Embryonic facial prominence (tissue), 1 donor: ENCODE measurements around the gene ZDHHC24.
"Not testable (repeated sequence)": the region's sequence is repeated elsewhere in the genome, so short reads cannot be mapped to it uniquely, and the experiment has no call there.

Source experiments
- DNase-seq: peaks from one replicate; pipeline ENCODE4 v3.0.0-alpha.2; 2016; ENCODE audit errors: extremely low spot score

The ZDHHC24 gene

DNA sequence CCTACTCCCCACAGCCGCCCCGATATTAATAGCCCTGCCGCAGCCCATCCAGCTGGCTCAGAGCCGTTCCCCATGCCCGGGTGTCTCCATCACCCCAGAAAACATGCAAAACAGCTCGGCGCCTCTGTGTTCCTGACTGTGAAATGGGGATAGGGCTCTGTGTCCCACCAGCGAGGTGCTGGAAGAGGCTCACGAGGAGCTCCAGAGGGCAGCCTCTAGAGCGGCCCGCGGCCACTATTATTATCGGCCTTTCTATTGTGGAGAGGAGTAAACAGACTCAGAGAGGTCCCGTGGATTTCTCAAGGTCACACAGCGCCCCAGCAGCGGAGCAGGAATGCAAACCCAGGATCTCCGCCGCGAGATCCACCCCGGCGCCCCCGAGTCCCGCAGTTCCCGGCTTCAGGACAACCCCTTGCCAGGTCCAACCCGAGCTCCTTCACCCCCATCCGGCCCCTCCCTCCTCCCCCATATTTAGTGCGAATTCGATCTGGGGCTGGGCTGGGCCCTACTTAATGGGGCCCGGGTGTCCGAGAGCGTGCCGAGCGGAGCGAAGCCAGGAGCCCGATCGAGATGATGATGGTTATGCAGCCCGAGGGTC, 619 bp upstream of the ZDHHC24 start, which contains the start of gene ACTN3:
TSS of gene ACTN3 (plus strand) at position 536 of the 598 bp plus-strand sequence. CDS start at position 571, 35 bp downstream.
- DNase-seq: no peak

DNA sequence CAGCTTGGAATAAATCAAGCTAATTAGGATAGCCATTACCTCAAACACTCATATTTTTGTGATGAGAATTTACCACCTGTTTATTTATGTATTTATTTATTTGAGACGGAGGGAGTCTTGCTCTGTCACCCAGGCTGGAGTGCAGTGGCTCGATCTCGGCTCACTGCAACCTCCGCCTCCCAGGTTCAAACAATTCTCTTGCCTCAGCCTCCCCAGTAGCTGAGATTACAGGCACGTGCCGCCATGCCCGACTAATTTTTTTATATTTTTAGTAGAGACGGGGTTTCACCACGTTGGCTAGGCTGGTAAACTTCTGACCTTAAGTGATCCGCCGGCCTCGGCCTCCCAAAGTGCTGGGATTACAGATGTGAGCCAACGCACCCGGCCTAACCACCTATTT, 896 bp downstream of the ZDHHC24 start:
- DNase-seq: not testable (repeated sequence)

DNA sequence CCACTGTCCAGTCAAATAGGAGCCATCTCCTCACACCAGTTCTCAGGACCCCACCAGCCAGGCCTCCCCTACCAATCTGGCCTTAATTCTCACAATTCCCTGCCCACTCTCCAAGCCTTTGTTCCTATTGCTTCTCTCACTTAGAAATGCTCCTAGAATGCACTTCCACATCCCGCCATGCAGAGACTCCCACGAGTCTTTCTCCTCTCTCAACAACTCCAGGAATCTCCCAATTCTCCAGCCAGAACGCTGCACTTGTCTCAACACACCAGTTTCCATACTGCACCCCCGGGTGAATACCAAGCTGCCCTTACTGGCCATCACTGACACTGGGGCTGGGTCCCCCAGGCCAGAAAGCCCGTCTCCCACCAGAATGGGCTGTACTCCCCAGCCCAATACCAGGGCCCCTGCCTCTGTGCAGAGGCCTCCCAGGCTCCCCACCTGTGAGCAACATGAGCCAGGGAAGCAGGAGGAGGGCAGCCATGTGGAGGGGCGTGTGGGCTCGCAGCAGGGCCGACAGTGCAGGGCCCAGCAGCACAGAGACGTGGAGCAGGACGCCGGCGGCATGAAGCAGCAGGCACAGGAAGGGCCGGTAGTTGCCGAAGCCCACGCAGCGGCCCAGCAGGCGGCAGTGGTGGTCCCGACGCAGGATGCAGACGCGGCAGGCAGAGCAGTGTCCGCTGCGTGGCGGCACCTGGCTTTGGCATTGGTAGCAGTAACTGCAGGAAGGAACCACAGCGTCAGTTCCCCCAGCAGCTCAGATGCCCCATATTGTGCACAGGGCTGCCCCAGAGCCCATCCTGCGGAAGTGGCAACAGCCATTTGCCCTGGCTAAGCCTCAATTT, 2.4 kb downstream of the ZDHHC24 start:
- no peak for DNase-seq

GRCh38 chr11:66542362-66542761, 3.5 kb downstream of the ZDHHC24 start:
- DNase-seq: no peak

DNA sequence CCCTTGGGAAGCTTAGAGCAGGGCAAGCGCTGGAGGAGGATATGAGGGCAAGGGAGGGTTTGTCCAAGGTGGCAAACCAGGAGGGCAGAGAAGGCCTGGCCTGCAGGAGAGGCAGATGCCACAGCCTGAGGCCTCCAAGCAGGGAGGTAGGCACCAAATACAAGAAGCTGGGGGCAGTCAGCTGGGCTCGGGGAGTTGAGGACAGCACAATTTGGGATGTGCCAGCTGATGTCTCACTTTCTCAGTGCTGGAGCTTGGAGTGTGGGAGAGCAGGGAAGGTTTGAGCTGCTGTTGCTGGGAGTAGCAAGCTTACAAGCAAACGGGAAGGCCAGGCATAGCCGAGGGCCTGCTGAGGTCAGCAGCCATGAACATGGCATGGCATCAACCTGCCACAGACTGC, 4.0 kb downstream of the ZDHHC24 start:
- no peak for DNase-seq

- not testable (repeated sequence) for DNase-seq
These were observed 5.2 kb downstream of the ZDHHC24 start for GRCh38 chr11:66540598-66540997.

GRCh38 chr11:66539870-66540213, 6.0 kb downstream of the ZDHHC24 start:
- DNase-seq: no peak

DNA sequence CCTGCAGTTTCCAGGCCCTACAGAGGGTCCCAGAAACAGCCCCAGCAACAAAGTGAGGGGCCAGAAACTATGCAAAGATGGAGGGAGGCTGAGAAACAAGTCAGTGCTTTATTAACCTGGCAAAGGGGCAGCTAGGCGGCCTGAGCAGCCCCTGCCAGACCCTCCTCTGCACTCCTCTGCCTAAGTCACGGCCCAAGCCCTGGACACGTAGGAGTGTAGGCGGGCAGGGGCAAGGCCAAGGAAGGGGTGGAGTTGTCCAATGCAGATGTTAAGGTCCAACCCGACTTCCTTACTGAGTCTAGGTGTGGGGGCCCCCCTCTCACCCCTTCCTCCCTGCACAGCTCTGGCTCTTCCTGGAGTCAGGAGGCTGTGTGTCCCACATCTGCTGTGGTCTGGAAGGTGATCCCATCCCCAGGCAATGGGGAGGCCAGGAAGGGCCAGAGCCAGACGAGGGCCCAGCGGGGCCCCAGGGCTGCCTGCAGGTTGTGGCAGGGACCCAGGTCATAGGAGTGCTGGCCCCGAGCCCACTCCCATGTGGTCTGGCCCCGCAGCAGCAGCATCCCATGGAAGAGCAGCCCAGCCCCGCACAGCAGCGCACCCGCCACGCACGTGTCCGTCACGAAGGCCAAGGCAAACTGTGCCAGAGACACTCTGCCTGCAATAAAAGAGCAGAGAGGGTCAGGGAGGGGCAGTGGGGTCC, 6.5 kb downstream of the ZDHHC24 start:
- DNase-seq: no peak

DNA sequence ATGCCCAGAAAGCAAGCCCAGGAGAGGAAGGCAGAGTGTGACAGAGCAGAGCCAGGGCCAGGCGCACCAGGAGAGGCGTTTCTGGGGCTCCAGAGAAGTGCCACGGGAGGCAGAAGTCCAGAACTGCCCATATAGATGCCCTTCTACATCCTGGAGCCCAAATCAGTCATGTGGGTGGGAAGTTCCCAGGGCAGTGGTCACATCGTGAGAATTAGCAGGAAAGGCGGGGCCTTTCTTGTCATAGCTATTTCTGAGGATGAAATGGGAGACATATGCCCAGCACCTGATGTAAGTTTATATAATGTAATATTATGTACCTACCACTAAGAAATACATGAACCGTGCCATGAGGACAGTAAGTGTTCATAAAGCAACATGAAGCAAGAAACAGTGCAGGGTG, 13.1 kb downstream of the ZDHHC24 start:
- no peak for DNase-seq

DNA sequence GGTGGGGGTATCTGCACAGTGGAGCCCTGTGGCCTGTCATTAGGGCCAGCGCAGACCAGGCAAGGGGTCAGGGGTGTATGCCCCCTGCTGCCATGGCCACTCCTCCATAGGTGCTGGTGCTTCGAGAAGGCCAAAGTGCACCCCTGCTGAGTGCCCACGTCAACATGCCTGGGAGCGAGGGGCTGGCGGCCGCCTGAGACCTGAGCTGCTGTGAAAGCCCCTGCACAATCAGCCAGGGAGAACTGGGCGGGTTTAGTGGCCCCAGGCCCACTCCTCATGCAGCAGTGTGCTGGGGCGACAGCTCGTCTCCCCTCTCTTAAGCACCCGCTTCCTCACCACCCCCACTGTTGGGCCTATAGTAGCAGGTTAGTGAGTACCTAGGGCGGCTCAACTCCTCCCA, 14.0 kb downstream of the ZDHHC24 start:
- no peak for DNase-seq

GRCh38 chr11:66530927-66531709, 14.7 kb downstream of the ZDHHC24 start:
- no peak for DNase-seq

DNA sequence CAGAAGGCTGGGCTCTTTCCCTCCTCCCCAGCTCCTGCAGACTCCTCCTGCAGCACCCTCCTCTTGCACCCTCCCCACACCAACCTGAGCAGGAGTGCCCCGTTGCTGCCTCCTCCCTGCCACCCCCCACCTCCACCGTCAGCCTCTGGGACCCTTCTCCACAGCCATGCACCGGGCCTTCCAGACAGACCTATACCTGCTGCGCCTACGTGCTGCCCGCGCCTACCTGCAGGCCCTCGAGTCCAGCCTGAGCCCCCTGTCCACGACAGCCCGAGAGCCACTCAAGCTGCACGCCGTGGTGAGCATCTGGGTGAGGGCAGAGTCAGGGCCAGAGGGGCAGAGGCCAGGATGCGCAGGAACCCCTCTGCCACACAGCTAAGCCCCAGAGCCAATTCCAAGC, 16.2 kb downstream of the ZDHHC24 start:
- no peak for DNase-seq

- DNase-seq: no peak
These were observed 16.8 kb downstream of the ZDHHC24 start for GRCh38 chr11:66529069-66529468.

DNA sequence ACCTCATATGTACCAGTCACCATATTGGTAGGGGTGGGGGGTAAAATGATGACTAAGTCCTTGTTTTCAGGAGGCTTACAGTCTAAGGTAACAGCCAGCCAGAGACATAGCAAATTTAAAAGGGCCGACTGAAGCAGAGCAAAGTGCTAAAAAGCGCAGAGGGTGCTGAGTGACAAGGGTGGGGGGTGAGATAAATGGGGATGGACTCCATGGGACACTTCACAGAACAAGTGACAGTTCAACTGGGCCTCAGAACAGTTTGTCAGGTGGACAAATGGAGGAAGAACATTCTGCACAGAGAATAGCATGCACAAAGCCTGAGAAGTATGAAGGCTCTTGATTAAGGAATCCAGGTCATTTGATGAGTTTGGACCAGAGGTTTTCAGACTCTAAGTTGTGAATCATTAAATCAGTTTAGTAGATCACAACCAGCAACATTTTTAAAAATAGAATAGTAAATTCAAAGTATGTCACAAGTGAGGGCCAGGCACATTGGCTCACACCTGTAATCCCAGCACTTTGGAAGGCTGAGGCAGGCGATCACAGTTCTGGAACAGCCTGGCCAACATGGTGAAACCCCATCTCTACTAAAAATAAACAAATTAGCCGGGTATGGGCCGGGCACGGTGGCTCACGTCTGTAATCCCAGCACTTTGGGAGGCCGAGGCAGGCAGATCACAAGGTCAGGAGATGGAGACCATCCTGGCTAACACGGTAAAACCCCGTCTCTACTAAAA, 21.4 kb downstream of the ZDHHC24 start:
- DNase-seq: no peak

GRCh38 chr11:66523611-66524010, 22.2 kb downstream of the ZDHHC24 start:
- no peak for DNase-seq

DNA sequence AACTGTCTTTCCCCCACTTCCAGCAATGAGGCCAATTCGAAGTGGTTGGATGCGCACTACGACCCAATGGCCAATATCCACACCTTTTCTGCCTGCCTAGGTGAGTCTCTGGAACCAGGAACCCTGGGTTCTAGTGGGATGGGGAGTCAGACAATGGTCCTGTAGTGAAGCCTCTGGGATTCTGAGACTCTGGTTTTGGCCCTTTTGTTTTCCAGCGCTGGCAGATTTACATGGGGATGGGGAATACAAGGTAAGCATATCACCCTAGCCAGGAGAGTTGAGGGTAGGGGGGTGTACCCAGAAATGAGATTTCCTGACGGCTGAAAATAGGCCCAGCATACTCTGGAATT, 34.9 kb downstream of the ZDHHC24 start:
- DNase-seq: no peak

DNA sequence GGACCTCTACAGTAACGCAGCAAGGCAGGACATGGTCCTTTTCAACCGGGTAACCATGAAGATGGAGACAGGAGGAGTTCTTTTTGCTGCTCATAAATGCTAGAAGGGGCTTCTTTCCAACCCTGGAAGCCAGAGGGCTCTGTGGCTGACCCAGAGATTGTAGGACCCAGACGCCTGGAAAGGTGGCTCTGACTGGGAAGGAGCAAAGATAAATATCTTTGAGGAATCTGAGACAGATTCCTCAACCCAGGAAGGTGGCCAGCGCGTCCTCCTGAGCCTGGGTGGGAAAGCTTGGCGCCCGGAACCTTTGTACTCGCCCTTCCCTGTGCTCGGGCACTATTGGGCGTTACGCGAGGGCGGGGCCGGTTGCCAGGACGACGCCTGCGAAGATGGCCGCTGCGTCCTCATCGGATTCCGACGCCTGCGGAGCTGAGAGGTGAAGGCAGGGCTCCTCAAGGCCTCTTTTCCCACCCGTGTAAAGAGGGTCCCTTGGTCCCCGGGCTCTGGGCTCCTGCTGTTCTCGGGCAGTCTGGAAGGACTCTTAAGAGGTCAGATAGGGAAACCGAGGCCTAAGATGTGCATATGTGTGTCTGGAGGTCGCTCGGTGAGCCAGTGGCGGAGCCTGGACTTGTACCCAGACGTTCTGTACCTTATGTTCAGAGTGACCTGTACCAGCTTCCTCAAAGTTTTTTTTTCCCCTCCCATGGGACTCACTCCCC, 35.4 kb downstream of the ZDHHC24 start, which contains the start of gene BBS1:
TSS of gene BBS1 (plus strand) at position 365 of the 719 bp plus-strand sequence. CDS start at position 390, 25 bp downstream.
- DNase-seq: peak; percentile 30

DNA sequence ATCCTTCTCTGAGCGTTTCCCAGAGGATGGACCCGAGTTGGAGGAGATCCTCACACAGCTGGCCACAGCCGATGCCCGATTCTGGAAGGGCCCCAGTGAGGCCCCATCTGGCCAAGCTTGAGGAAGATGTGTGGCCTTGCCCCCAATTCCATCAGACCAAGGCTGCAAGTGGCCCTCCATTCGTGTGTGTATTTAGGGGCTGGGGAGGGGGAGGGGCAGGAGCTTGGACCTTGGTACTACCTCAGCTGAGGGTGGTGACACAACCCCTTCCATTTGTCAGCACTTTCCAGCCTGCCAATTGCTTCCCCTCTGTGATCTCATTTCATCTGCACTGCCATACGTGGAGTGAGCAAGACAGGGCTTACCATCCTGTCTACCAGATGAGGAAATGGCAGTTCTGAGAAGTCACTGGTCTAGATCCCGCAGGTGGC, 36.7 kb downstream of the ZDHHC24 start:
- DNase-seq: no peak

GRCh38 chr11:66505276-66505816, 40.5 kb downstream of the ZDHHC24 start:
- DNase-seq: no peak

DNA sequence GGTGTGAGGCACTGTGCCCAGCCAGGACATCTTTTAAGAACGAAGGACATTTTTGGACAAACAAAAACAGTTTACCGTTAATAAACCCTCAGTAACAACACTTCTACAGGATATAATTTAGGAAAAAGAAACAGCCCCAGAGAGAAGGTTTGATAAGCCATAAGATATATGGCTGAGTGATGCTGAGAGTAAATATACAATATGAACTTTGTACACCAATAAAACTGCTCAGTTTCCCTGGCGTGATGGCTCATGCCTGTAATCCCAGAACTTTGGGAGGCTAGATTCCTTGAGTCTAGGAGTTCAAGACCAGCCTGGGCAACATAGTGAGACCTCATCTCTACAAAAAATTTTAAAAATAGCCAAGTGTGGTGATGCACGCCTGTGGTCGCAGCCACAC, 47.3 kb downstream of the ZDHHC24 start:
- DNase-seq: no peak
